ENCODE results near the gene TRPT1.
A peak's percentile ranks its signal among the peaks of the same experiment; 100 is the strongest.
"Not testable (repeated sequence)": the region's sequence is repeated elsewhere in the genome, so short reads cannot be mapped to it uniquely, and the experiment has no call there.

The TRPT1 gene

DNA sequence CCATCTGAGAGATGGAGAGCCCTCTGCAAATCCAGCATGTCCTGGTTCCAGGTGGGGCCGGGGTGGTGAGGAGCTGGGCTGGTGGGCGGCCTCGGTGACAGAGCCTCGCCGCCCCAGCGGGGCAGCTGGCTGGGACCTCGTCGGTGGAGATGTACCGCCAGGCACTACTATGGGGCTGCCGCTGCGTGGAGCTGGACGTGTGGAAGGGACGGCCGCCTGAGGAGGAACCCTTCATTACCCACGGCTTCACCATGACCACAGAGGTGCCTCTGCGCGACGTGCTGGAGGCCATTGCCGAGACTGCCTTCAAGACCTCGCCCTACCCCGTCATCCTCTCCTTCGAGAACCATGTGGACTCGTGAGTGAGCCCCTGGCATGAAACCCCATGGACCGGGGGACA, 32.4 kb upstream of the TRPT1 start:
- DNase-seq, result no peak

DNA sequence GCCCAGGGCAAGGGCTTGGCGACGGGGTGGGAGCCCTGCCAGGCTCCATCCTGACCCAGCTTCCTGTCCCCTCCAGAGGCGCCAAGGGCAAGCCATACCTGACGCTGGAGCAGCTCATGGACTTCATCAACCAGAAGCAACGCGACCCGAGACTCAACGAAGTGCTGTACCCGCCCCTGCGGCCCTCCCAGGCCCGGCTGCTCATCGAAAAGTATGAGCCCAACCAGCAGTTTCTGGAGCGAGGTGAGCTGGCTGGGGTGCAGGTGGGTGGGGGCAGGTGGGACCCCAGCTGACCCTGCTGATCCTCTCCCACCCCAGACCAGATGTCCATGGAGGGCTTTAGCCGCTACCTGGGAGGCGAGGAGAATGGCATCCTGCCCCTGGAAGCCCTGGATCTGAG, 30.3 kb upstream of the TRPT1 start:
- DNase-seq, result no peak

DNA sequence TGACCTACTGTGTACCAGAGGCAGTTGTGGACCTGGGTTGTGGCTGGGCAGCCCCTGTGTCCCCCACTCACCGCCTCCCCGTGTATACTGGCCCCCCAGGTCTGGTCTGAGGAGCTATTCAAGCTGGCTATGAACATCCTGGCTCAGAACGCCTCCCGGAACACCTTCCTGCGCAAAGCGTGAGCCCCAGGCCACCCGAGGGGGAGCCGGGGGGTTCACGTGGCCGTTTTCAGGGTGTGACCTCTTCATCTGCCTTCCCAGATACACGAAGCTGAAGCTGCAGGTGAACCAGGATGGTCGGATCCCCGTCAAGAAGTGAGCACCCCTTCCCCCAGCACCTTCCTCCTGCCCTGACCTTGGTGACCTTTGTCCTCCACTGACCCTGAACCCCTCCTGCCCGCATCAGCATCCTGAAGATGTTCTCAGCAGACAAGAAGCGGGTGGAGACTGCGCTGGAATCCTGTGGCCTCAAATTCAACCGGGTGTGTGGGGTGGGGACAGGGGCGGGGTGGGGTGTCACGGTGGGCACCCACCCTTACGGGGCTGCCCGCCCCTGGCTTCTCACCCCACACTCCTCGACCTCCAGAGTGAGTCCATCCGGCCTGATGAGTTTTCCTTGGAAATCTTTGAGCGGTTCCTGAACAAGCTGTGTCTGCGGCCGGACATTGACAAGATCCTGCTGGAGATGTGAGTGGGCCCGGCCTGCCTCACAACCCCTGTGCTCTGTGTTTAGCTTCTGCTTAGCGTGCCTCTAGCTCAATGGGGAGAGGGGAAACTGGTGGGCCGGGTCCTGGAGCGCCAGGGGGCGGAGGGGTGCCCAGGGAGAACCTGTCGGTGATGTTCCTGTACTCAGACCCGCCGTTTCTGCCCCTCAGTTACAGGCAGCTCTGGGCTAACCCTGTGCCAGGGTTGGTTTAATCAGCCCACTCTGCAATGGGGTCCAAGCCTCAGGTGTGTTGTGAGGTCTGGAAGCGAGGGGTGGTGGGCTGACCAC, 29.4 kb upstream of the TRPT1 start:
- DNase-seq, result no peak

DNA sequence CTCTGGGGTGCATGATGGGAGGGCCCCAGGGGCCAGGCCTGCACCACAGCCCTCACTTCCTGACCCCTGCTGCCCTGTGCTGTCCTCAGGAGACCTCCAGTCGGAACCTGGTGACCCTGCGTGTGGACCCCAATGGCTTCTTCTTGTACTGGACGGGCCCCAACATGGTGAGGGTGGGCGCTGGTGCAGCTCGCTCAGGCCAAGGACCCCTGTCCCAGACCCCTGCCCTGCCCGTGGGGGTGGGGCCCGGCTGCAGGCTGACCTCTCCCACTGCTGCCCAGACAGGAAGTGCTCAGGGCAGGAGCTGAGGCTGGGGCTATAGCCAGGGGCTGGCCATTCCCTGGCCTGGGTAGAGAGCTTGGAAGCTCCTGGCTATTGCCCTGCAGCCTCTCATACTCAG, 28.3 kb upstream of the TRPT1 start:
- DNase-seq, result no peak

DNA sequence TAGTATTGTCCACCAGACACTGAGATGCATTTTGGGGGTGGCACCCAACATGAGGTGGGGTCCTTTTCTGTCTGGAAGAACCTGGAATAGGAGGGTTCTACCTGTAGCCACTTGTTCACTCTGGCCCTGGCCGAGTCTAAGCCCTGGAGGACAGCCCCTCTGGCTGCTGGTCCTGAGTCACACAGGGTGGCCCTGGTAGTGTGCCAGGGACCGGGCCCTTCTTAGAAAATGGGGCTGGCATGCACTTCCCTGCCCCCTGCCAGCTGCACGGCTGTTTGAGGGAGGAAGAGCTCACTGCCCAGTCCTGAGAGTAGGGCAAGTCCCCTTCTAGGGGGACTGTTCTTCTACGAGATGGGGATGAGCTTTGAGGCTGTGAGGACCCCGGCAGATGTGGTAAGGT, 27.5 kb upstream of the TRPT1 start:
- no peak for DNase-seq

DNA sequence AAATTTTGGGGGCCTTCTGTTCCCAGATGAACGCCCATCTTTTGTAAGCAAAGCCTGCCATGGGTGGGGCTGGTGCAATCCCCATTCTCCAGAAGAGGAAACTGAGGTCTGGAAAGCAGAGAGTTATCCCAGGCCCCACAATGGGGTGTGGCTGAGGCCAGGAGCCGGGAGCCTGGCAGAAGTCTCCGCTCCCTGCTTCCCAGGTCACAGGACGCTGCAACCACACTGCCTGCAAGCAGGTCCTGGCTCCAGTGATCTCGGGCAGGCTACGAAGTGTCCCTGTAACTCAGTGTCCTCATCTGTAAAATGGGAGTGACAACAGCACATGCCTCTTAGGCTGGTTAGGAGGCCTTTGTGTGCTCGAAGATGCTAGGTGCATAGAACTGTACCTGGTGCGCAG, 27.1 kb upstream of the TRPT1 start:
- no peak for DNase-seq

DNA sequence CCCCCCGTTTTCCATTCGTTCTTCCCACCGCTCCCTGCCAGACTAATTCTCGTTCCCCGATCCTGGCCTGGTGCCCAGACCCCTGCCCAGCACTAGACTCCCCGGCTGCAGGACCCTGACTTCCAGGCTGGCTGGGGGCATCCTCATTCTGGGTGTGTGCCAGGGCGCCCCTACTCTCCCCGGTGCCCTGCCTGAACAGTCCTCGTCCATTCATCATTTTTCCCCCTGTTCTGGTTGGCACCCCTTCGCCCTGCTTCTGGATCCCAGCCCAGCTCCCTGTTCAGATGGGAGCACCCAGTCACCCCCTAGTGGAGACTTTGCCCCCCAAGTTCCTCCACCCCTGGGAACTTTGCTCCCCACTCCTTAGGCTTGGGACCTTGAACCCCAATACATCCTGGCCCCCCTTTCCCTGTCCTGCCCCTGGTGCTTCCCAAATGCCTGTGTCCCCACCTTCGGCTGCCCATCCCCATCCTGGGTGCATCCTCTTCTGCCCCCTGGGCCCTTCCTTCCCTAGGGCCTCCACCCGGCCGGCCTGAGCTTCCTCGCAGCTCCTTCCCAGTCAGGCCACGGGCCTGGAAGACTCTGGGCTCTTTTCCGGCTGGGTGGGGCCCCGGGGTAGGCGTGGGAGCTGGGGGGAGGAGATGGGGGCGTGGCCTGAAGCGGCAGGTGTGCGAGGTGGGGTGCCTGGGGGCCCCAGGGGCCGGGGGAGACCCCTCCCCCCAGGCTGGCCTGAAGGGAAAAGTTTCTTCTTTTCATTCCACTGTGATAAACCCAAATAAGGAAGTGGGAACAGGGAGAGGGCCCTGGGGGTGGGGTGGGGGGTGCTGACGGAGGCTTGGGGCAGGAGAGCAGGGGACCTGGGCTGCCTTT, 26.3 kb upstream of the TRPT1 start:
- DNase-seq, result no peak

DNA sequence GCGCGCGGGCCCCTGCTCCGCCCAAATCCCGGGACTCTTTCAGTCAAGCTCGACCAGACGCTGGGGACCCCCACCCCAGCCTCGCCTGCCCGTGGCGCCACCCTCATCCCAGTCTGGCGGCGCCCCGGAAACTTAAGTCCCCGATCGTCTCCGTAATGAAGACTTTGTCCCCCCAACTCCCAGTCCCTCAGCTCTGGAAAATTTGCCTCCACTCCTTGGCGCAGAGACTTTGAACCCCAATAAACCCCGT, 25.7 kb upstream of the TRPT1 start:
- DNase-seq, result no peak

DNA sequence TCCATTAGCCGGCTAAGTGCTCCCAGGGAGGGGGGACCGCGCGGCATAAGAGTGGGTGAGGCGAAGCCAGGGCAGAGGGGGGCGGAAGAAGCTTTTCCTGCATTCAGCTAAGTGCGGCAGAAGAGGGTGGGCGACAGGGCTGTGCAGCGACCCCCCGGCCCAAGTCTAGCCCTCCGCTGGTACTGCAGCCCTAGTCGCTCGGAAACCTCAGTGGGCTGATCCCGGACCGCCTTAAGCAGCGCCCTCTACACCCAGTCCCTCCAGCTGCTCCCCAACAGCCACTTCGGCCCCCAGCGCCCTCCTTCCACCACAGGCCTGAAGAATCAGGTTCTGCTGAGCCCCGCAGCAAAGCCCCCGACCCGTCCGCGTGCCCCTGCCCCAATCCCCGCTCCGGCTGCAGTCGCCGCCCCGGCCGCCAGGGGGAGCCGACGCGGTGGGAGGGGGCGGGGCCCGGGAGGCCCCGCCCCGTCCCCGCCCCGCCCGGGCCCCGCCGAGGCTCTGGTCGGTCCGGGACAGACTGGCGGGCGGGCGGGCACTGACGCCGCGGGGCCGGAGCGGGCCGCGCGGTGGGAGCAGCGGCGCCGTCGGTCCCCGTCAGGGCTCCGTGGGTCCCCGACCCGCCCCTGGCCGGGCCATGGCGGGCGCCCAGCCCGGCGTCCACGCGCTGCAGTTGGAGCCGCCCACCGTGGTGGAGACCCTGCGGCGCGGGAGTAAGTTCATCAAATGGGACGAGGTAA, 25.2 kb upstream of the TRPT1 start, which contains the start of gene PLCB3:
Gene PLCB3 (plus strand): TSS at position 515 of the 737 bp plus-strand sequence. CDS start 120 bp downstream, at position 635.
- peak; percentile 45 for DNase-seq

DNA sequence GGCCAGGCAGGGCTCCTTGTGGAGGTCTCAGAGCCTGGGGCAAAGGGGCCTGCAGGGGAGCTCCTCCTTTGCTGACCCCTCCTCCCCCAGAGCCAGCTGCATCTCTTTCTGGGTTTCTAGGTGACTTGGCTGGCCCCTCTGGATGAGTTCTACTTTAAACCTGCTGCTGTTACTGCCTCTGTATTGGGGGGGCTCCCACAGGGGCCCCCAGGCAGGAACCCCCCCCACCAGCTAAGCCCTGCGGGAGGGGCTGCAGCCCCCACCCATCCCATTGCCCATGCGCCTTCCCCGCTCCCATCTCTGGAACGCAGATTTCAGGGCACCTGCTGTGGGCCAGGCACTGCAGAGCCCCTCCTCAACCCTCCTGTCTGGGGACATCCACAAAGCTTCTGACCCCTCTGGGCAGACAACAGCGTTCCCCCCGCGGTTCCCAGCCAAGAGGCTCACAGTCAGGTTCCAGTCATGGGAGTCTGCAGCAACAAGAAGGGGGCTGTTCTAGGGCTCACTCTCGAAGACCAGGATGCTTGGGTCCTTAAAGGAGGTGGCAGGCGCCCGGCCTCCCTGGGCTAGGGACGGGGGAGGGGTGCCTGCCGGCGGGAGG, 24.5 kb upstream of the TRPT1 start:
- DNase-seq, result no peak

DNA sequence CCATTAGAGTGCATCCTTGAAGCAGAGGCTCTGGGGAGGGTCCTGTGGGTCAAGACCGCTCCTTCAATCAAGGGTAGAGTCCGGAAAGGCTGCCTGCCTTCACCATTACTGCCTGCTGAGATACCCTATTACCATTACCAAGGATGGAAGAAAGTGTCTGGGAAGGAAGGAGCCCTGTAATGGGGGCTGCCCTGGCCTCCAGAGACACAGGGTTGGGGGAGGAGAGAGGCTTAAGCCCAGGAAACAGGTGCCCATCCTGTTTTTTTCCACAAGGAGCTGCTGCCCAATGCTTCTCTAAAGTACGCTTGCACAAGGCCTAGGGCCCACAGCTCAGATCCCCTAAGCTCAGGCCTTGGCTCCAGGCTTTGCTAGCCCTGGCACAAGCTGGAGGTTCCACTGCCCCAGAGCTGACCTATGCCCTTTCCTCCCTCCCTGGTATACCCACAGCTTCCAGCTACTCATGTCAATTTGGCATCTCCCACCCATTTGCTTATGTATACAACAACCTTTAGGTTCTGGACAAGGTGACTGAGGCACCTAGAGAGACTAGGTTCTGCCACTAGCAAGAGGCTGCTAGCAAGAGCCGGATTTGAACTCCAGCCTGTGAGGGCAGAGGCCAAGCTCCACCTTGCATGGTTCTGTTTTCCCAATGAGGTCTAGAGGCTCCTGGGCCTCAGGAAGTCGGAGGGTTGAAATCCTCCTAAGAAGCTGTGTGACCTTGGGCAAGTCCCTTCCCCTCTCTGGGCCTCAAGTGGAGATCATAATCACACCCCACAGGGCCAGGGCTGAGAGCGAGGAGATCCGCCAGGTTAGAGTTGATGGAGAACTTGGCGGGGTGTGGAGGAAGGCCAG, 23.8 kb upstream of the TRPT1 start:
- DNase-seq, result no peak

DNA sequence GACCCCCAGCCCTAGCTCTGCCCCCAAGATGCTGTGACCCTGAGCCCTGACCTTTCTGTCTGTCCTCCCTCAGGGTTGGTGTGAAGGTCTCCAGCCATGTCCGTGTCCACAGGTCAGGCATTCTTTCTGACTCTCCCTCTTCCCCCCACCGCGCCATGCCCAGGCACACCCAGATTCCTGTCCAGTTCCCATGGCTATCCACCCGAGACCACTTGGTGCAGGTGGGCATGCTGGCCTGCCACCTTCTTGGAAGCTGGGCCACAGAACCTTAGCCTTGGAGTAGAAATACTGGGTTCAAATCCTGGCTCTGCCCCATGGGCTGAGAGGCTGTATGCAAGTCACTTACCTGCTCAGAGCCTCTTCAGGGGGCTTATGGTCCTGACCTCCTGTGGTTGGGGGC, 23.1 kb upstream of the TRPT1 start:
- no peak for DNase-seq

DNA sequence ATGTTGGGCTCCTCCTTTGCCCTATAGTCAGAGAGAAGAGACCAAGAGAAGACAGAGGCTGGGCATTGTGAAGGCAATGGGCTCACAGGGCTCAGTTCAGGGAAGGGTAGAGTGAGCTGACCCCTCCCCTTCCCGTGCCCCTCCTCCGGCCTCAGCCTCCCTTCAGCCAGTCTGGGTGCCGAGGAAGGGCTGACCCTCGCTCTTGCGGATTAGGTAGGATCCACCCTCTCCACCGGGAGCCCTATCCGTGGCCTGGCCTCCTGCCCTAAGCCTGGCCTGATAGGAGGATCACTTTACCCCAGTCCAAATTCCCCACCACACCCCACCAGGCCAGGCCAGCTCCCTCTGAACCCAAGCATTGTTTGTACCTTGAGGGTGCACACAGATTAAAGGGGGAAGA, 22.6 kb upstream of the TRPT1 start:
- DNase-seq, result no peak

DNA sequence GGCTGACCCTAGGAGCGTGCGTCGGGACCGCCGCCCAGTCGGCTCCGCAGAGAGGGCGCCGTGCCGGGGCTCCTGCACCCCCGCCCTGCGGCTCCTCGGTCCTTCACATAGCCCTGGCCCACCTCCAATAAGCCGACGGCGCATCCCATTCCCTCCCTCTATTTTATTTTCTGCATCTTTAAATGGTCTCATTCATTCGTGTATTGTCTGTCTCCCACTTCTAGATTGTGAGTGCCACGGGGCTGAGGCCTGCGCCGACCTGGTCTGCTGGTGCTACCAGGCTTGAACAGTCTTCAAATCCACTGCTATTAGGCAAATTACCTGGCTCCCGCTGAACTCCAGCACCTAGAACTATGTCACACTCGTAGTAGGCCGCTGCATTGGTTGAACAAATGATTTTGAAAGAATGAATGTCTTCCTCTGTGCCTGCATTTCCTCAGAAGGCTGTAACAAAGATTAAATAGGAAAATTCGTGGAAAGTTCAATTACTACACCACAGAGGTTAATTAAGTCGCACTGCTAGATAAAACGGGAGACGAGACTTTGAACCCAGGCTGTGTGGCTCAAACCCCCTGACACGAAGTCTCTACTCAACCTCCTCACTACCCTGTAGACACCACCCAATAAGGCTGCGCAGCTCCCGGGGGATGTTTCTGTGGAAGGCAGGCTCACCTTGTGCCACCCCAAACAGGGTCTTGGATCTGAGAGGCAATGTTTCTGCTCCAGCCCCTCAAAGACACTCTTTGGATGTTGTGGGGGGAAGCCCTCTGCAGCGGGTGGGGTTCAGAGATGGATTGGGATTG, 21.9 kb upstream of the TRPT1 start:
- no peak for DNase-seq

DNA sequence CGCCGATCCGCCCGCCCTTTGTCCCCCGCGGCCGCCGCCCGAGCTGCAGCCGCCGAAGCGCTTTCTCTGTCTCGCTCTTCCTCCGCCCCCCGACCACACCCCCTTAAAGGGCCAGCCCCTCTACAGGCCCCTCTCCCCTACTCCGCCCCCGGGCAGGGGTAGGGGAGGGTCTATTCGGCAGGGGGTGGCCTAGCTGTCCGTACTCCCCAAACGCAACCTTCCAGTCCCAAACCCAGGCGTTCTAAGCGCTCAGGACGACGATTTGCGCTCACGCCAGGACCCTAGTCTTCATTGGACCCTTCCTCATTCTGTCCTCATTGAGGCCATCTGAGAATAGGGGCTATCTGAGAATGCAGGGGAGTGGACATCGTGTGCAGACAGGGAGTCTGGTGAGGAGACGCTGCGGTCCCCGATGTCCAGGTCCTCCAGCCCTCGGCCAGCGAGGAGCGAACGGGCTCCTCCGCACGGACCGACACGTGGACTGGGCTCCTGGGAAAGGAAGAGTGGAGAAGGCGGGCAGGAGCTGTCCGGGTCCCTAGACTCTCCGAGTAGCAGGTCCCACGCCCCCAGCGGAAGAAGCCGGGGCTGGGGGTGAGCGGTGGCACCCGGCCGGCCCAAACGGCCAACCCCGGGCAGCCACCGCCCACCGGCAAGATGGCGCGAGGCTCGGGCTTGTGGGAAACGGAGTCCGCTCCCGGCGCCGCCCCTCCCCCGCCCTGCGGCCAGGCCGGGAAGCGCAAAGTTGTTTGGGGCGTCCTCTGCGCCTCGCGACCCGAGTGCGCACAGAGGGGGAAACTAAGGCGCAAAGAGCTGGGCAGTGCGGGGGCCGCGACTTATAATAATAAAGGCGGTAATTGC, 21.1 kb upstream of the TRPT1 start, which contains the start of gene PPP1R14B:
Gene PPP1R14B (minus strand): TSS at position 73 of the 858 bp plus-strand sequence. CDS start 270 bp downstream, outside the sequence.
- DNase-seq, result peak; percentile 61

DNA sequence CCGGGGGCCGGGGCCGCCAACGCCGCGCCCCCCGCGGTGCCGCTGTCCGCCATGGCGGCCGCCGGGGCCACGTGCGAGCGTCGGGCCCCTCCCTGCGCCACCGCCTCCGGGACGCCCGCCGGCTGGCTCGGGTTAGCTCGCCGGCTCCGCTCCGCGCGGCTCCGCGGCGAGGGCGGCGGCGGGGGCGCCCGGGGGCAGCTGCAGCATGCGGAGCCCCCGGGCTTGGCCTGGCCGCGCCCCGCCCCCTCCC, 20.6 kb upstream of the TRPT1 start:
- not testable (repeated sequence) for DNase-seq

DNA sequence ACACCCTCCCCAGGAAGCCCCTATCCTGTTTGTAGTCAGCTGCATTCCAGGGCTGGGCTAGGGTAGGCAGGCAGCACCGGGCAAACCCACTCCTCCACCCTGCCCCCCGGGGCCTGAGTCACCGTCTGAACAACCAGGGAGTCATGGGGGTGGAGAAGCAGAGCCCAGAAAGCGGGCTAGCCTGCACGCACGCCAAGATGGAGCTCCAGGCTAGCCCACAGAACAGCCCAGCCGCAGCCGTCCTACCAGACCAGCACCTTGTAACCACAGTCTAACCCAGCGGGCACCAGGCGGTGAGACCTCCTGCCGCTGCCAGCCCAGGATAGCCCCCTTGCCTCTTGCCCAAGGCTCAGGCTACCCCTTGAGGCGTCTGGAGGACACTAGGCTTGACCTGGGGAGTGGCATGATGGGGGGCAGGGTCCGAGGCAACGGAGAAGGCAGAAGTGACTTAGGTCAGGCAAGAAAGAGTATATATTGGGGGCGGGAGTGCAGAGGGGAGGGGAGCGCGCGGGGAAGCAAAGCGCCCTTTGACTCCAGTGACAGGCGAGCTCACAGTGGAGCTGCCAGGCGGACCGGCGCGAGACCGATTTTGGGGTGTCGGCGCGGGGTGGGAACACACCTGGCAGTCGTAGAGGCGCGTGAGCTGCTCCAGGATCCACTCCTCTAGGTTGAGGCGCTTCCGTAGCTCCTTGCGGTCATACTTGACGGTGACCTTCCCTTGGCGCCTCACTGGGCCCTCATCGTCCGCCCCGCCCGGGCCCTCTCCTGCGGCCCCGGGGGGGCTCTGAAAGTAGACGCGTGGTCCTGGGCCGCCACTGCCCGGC, 20.0 kb upstream of the TRPT1 start:
- DNase-seq, result peak; percentile 86

DNA sequence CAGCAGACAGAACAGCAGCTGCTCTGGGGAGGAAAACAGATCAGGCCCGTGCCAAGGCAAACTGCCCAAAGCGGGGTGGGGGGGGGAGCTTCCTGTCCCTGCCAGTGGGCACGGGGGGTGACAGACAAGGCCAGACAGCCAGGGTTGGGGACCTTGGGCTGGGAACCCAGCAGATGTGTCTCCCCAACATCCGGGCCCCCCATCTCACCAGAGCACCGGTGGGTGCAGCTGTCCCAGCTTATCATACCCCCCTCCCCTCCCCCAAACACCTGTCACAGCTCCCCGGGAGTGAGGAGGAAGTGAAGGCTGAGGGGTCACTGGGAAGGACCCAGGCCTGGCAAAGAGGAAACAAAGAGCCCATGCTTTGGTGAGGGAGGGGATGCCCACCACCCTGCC, 19.4 kb upstream of the TRPT1 start:
- no peak for DNase-seq

DNA sequence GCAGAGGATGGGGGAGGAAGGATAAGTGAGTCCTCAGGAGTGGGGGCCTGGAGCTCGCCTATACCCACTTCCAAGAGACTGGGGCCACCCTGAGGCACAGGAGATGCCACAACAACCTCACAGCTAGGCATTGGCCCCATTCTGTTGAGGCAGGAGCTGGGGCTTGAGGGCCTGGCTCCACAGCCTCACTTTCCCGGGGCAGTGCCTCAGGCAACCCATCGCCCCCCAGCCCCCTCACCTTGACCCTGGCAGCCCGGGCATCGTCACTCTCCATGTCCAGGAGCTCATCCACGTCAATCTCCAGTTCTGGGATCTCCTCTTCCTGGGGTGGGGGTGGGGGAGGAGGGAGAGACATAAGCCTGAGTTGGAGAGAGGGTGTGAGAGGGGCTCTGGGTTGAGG, 19.0 kb upstream of the TRPT1 start:
- DNase-seq, result no peak
